Measurements from ENCODE around the gene DUSP7.
A peak's percentile ranks its signal among the peaks of the same experiment; 100 is the strongest.

The DUSP7 gene

GRCh38 chr3:52055537-52056351, 627 bp downstream of the DUSP7 start:
- in situ Hi-C loops (cut with HindIII; ENCODE audit: low sequenced_read_pairs): no loop called here
- peak; percentile 42 for DNase-seq (ENCODE audit: low read depth, low spot score)
- H3K4me3 ChIP-seq (ENCODE audit: low read depth, low read length): peak overlapping the region; percentile 83
- TF ChIP-seq CTCF (IDR thresholded peaks at IDR 0.05; ENCODE audit: low read depth, low read length): peak; percentile 28

GRCh38 chr3:52054661-52055511, 1.5 kb downstream of the DUSP7 start:
- in situ Hi-C loops (cut with HindIII; ENCODE audit: low sequenced_read_pairs): no loop called here
- no peak for DNase-seq (ENCODE audit: low read depth, low spot score)
- H3K4me3 ChIP-seq (ENCODE audit: low read depth, low read length): peak overlapping the region; percentile 83
- peak; percentile 47 for TF ChIP-seq CTCF (IDR thresholded peaks at IDR 0.05; ENCODE audit: low read depth, low read length)

GRCh38 chr3:52053307-52054304, 2.8 kb downstream of the DUSP7 start:
- H3K4me3 ChIP-seq (ENCODE audit: low read depth, low read length): peak overlapping the region; percentile 28
- no peak for DNase-seq (ENCODE audit: low read depth, low spot score)
- in situ Hi-C loops (cut with HindIII; ENCODE audit: low sequenced_read_pairs): no loop called here
- TF ChIP-seq CTCF (IDR thresholded peaks at IDR 0.05; ENCODE audit: low read depth, low read length): peak; percentile 46

GRCh38 chr3:52052831-52053306, 3.5 kb downstream of the DUSP7 start:
- DNase-seq (ENCODE audit: low read depth, low spot score): peak; percentile 74
- in situ Hi-C loops (cut with HindIII; ENCODE audit: low sequenced_read_pairs): no loop called here
- peak; percentile 66 for TF ChIP-seq CTCF (IDR thresholded peaks at IDR 0.05; ENCODE audit: low read depth, low read length)
- peak overlapping the region; percentile 28 for H3K4me3 ChIP-seq (ENCODE audit: low read depth, low read length)

- in situ Hi-C loops (cut with HindIII; ENCODE audit: low sequenced_read_pairs): no loop called here
- no peak overlapping the region for H3K4me3 ChIP-seq (ENCODE audit: low read depth, low read length)
These were observed 4.9 kb downstream of the DUSP7 start for GRCh38 chr3:52051444-52051843.

More at GRCh38 chr3:52051444-52051843, 4.9 kb downstream of the DUSP7 start:
- no peak for DNase-seq (ENCODE audit: low read depth, low spot score)
- no peak for TF ChIP-seq CTCF (IDR thresholded peaks at IDR 0.05; ENCODE audit: low read depth, low read length)
